Measurements from ENCODE around the gene COG8.

- TF ChIP-seq, protein P1, sequence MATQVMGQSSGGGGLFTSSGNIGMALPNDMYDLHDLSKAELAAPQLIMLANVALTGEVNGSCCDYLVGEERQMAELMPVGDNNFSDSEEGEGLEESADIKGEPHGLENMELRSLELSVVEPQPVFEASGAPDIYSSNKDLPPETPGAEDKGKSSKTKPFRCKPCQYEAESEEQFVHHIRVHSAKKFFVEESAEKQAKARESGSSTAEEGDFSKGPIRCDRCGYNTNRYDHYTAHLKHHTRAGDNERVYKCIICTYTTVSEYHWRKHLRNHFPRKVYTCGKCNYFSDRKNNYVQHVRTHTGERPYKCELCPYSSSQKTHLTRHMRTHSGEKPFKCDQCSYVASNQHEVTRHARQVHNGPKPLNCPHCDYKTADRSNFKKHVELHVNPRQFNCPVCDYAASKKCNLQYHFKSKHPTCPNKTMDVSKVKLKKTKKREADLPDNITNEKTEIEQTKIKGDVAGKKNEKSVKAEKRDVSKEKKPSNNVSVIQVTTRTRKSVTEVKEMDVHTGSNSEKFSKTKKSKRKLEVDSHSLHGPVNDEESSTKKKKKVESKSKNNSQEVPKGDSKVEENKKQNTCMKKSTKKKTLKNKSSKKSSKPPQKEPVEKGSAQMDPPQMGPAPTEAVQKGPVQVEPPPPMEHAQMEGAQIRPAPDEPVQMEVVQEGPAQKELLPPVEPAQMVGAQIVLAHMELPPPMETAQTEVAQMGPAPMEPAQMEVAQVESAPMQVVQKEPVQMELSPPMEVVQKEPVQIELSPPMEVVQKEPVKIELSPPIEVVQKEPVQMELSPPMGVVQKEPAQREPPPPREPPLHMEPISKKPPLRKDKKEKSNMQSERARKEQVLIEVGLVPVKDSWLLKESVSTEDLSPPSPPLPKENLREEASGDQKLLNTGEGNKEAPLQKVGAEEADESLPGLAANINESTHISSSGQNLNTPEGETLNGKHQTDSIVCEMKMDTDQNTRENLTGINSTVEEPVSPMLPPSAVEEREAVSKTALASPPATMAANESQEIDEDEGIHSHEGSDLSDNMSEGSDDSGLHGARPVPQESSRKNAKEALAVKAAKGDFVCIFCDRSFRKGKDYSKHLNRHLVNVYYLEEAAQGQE (IDR thresholded peaks at IDR 0.05; ENCODE audit: unreplicated experiment), result no peak
- TF ChIP-seq EZH2 (IDR thresholded peaks at IDR 0.05; ENCODE audit: low read depth, unreplicated experiment), result no peak
- TF ChIP-seq CTCF (conservative IDR thresholded peaks at IDR 0.05; ENCODE audit: low read depth in 2 of 2), result no peak
- TF ChIP-seq JUNB (IDR thresholded peaks at IDR 0.05; ENCODE audit: unreplicated experiment), result no peak
These were observed 25.9 kb downstream of the COG8 start for GRCh38 chr16:69313469-69313868.

All from GM23338 (cell line).